ENCODE results near the gene PSMD3.

Gene PSMD3

DNA sequence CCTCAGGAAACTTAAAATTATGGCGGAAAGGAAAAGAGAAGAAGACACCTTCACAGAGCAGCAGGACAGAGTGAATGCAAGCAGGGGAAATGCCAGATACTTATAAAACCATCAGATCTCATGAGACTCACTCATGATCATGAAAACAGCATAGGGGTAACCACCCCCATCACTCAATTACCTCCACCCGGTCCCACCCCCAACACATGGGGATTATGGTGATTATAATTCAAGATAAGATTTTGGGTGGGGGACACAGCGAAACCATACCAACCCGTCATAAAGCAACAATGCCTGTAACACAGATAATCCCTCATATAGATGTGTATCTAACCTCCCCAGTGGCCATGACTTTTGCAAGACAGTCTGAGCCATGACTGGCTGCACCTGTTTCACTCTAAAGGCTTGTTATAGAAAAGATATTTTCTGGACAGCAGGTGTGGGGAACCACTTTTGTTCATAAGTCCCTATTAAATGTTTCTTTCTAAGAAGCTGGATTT is 24.8 kb upstream of the PSMD3 start:
- in situ Hi-C loops (cut with HindIII; ENCODE audit: low sequenced_read_pairs) = no loop called here

- in situ Hi-C loops (cut with HindIII; ENCODE audit: low sequenced_read_pairs) = no loop called here
Measured at GRCh38 chr17:39960524-39961041, 20.0 kb upstream of the PSMD3 start.

DNA sequence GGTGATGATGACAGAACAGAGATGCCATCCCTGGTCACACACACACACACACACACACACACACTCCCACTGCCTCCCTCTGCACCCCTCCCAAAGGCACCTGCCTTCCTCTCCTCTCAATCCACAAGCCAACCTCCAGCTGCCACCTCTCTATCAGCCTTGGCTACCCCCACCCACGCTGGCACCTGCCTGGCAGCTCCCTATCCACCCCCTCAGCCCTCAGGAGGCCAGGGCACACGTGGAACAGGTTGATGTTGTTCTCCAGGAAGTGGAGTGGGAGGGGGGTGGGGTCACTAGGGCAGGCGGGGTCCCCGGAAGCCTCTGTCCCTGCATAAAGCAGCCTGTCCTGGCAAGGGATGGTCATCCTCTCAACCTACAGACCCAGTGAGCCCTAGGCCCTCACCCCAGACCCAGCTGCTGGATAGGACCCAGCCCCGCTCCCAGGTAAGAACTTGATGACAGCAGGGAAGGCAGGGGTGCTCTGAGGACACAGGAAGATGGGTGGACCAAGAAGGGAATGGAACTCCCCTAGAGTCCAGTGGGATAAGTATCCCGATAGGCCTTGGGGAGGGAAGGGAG is 17.9 kb upstream of the PSMD3 start, which contains the start of gene GSDMA:
Gene GSDMA (plus strand): TSS at position 363 of the 579 bp plus-strand sequence. CDS start 2,684 bp downstream, outside the sequence.
- in situ Hi-C loops (cut with HindIII; ENCODE audit: low sequenced_read_pairs) = no loop called here

- in situ Hi-C loops (cut with HindIII; ENCODE audit: low sequenced_read_pairs) = no loop called here
Measured at GRCh38 chr17:39963829-39964228, 16.8 kb upstream of the PSMD3 start.

DNA sequence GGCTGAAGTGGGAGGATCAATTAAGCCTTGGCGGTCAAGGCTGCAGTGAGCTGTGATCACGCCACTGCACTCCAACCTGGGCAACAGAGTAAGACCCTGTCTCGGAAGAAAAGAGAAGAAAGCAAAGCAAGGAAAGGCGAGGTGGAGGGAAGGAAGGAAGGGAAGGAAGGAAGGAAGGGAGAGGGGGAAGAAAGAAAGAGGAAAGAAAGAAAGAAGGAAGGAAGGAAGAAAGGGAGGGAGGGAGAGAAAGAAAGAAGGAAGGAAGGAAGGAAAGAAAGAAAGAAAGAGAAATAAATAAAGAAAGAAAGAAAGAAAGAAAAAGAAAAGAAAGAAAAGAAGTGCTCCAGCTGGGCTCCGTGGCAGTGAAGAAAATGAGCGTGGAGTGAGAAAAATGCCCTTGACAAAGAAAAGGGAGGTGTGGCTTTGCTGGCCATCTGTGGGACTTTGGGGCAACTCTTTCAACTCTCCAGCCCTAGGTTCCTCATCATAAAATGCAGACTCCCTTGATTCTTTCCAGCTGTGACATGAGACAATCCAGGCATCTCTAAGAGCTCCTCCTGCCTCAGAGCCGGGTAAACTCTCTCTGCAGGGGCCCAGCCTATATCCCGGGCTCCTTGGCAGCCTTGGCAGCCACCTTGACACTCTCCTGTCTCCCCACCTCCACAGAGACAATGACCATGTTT is 15.4 kb upstream of the PSMD3 start:
- in situ Hi-C loops (cut with HindIII; ENCODE audit: low sequenced_read_pairs) = no loop called here

GRCh38 chr17:39966771-39967170 is 13.8 kb upstream of the PSMD3 start:
- in situ Hi-C loops (cut with HindIII; ENCODE audit: low sequenced_read_pairs) = no loop called here

GRCh38 chr17:39968761-39969160 is 11.8 kb upstream of the PSMD3 start:
- in situ Hi-C loops (cut with HindIII; ENCODE audit: low sequenced_read_pairs) = no loop called here

- in situ Hi-C loops (cut with HindIII; ENCODE audit: low sequenced_read_pairs) = no loop called here
Measured at GRCh38 chr17:39969375-39969774, 11.2 kb upstream of the PSMD3 start.

DNA sequence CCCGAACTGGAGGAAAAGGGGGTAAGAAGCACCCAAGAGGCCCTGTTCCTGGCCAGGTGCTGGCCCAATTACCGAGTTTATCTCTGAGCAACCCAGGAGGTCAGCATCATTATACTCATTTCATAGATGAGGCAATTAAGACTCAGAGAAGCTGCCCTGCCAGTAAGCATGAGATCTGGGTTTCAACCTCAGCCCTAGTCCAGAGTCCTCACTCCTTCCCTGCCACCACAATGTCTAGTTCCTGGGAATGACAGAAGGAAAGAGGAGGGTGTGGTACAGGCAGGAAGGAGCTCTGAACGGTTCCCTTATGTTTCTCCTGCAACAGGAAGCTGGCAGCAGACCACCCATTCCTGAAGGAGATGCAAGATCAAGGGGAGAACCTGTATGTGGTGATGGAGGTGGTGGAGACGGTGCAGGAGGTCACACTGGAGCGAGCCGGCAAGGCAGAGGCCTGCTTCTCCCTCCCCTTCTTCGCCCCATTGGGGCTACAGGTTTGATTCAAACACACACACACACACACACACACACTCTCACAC is 10.4 kb upstream of the PSMD3 start:
- in situ Hi-C loops (cut with HindIII; ENCODE audit: low sequenced_read_pairs) = no loop called here

DNA sequence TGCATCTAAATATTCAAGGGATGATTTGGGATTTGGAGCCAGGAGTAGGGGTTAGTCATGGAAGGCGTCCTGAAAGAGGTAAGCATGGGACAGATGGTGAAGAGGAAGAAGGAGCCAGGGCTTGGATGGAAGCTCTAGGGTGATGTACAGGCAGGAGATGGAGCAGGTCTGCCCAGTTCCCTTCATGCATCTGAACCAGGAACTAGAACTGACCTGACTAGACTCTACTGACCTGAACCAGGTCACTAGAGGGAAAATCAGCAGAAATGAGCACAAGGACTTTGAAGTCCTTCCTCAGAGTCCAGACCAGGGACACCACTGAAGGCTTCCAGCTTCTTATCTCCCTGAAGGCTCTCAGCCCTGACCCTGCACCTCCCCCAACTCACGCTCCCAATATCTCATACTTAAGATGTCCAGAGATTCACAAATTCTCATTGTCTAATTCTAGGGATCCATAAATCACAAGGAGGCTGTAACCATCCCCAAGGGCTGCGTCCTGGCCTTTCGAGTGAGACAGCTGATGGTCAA is 9.5 kb upstream of the PSMD3 start:
- in situ Hi-C loops (cut with HindIII; ENCODE audit: low sequenced_read_pairs) = no loop called here

DNA sequence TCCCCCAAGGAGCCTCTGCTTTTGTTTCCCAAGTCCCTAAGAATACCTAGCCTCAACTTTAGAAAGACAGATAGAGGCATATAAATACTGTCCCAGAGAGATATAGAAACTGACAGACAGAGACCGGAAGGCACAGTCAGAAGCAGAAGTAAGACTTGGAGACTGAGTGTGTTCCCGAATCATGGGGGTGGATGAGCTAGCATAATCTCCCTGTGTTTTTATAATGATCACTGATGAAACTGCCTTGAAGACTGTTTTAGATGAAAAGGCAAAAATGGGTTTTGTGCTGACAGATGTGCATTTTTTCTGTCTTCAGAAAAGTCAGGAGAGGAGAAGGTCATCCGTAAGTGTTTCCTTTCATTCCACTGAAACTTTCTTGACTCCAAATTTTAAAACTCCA is 8.3 kb upstream of the PSMD3 start:
- in situ Hi-C loops (cut with HindIII; ENCODE audit: low sequenced_read_pairs) = no loop called here

DNA sequence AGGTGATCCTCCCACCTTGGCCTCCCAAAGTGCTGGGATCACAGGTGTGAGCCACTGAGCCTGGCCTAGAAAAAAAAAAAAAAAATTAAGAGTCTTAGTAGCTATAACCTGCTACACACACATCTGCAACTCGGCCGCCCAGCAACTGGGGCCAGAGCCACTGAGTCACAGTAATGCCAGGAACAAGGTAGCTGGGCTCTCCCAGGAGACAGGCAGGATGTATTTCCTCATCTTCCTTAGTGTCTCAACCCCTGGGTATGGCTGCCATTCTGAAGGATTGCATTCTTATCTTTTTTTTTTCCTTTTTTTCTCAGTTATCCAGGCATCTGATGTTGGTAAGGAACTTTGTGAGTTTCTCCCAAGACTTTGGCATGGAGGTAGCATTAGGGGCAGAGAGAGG is 7.1 kb upstream of the PSMD3 start:
- in situ Hi-C loops (cut with HindIII; ENCODE audit: low sequenced_read_pairs) = no loop called here

DNA sequence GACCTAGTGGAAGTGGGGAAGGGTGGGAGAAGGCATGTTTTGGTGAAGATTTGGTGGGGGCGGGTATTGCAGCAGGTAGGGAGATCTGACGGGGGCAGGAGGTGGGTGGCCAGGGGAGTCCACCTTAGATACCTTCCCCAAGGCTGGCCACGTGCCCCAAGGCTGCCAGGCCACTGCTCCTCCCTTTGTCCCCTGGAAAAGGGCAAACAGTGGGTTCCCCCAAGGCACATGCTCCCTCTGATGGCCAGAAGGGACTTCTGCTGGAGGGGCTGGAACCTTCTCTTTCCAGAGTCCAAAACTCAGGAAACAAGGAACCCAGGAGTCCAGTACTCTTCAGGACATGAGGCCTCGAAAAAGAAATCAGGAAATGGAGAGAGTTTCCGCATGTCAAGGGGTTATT is 6.2 kb upstream of the PSMD3 start:
- in situ Hi-C loops (cut with HindIII; ENCODE audit: low sequenced_read_pairs) = no loop called here

GRCh38 chr17:39975801-39976200 is 4.8 kb upstream of the PSMD3 start:
- in situ Hi-C loops (cut with HindIII; ENCODE audit: low sequenced_read_pairs) = loop anchor here (25.0 kb wide), 2 partner anchors 136 to 336 kb away; partner anchors contain the start of genes MSL1, NR1D1 and RARA

- in situ Hi-C loops (cut with HindIII; ENCODE audit: low sequenced_read_pairs) = loop anchor here (25.0 kb wide), 2 partner anchors 133 to 333 kb away; partner anchors contain the start of genes MSL1, NR1D1 and RARA
Measured at GRCh38 chr17:39979016-39979670, 1.5 kb upstream of the PSMD3 start.

GRCh38 chr17:39979893-39980350 is 685 bp upstream of the PSMD3 start:
- in situ Hi-C loops (cut with HindIII; ENCODE audit: low sequenced_read_pairs) = loop anchor here (25.0 kb wide), 2 partner anchors 132 to 332 kb away; partner anchors contain the start of genes MSL1, NR1D1 and RARA

GRCh38 chr17:39981207-39981741 is 667 bp downstream of the PSMD3 start:
- in situ Hi-C loops (cut with HindIII; ENCODE audit: low sequenced_read_pairs) = loop anchor here (25.0 kb wide), 2 partner anchors 131 to 331 kb away; partner anchors contain the start of genes MSL1, NR1D1 and RARA

DNA sequence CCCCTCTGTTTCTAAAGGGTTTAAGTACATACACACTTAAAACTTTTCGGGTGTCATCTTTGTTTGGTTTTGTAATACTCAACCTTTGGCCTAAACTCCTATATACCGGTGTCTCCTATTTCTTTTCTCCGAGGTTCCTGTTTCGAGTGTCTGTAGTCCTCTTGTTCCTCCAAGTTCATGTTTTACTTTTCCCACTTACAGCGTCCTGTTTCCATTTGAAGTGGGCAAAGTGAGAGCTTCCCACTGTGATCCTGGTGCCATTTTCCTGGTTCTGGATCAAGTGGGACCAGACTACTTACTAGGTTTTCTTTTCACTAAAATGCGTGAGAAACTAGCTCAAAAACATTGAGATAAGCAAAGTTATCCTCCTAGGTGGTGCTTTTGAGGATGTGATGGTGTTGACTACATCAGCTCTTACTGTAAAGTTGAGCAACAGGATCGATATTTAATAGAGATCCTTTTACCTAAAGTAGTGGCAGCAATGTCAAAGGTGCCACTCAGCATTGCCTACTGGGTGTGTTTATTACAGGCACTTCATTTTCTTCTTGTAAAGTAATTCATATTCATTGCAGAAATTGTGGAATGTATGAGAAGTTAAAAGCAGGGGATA is 1.3 kb downstream of the PSMD3 start:
- in situ Hi-C loops (cut with HindIII; ENCODE audit: low sequenced_read_pairs) = loop anchor here (25.0 kb wide), 2 partner anchors 130 to 330 kb away; partner anchors contain the start of genes MSL1, NR1D1 and RARA

DNA sequence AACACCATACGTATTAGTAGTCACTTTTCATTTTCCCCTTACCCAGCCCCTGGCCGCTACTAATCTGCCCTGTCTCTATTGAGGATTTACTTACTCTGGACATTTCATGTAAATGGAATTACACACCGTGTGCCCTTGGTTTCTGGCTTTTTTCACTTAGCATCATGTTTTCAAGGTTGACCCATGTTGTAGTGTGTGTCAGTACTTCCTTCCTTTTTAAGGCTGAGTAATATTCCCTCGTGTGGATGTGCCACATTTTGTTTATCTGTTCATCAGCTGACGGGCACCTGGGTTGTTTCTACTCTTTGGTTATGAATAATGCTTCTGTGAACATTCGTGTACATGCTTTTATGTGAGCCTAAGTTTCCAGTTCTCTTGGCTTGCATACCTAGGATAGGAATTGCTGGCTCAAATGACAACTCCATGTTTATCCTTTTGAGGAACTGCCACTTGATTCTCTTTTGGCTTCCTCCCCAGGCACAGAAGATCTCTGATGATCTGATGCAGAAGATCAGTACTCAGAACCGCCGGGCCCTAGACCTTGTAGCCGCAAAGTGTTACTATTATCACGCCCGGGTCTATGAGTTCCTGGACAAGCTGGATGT is 7.7 kb downstream of the PSMD3 start:
- in situ Hi-C loops (cut with HindIII; ENCODE audit: low sequenced_read_pairs) = loop anchor here (25.0 kb wide), 2 partner anchors 124 to 324 kb away; partner anchors contain the start of genes MSL1, NR1D1 and RARA

All from DLD1 (cell line).